Measurements from ENCODE around the gene HCRTR1.

HCRTR1 gene

DNA sequence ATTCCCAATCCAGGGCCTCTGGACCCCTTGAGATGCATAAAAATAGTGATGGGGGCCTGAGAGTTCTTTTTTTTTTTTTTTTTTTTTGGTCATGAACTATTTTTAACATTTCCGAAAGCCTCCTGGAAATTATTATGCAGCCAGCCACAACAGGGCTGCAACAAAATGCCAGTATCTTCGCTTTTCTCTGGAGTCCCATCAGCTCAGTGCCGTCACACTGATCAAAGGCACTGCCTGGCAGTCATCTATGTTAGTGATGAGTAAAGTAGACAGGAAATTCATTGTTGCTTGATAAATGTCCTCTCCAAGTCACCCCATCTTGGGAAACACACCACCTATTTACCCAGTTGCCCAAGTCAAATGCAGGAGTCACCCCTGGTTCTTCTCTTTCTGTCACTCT lies 42.4 kb downstream of the HCRTR1 start:
- no peaks in the 10 kb centered on the region for H3K9me3 ChIP-seq (ENCODE audit: control insufficient read depth, low read length)
- no peaks in the 10 kb centered on the region for H3K79me2 ChIP-seq
- H3K4me2 ChIP-seq (ENCODE audit: low read length), result no peak overlapping the region
- H3K9ac ChIP-seq, result no peak overlapping the region
- H3K4me1 ChIP-seq, result no peaks in the 10 kb centered on the region
- H2AFZ ChIP-seq, result no peak overlapping the region
- no peak overlapping the region for H3K27ac ChIP-seq
- no peak for TF ChIP-seq CTCF (IDR thresholded peaks at IDR 0.05)
- no peaks in the 10 kb centered on the region for H3K27me3 ChIP-seq (ENCODE audit: control insufficient read depth, insufficient read depth, low read length)
- no peak overlapping the region for H3K4me3 ChIP-seq (ENCODE audit: low read depth, low read length)
- no peaks in the 10 kb centered on the region for H3K36me3 ChIP-seq (ENCODE audit: control insufficient read depth, insufficient read depth, low read length)

DNA sequence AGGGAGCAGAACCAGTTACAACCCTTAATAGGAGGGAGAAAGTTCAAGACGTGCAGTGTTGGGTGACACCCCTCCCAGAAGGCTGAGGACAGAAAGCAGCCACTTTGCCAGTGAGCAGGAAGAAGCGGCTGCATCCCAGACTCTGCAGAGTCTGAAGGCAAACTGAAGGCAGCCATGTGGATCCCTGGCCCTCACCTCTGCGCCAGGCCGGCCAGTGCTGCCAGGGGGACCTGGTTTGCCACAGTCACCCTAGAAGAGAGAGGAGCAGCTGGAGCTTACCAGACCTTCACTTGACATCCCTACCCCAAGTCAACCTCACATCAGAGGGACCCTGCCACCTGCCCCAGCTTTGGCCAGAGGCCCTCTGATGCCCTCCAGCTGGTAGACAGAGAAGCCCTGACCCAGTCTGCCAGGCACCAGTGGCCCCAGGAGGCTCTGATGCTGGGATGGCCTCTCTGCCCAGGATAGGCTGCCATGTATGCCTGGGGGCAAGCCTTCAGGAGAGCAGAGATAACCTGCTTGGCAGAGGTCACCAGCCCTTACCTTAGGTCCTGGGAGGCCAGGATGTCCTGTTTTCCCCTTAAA lies 43.5 kb downstream of the HCRTR1 start:
- Histone ChIP-seq H3K27ac (no peak overlapping the region), H2AFZ (no peak overlapping the region), H3K4me2 (ENCODE audit: low read length) (no peak overlapping the region), H3K79me2 (no peaks in the 10 kb centered on the region), H3K4me3 (ENCODE audit: low read depth, low read length) (no peak overlapping the region), H3K4me1 (no peaks in the 10 kb centered on the region), H3K9ac (no peak overlapping the region), H3K27me3 (ENCODE audit: control insufficient read depth, insufficient read depth, low read length) (no peaks in the 10 kb centered on the region), H3K9me3 (ENCODE audit: control insufficient read depth, low read length) (no peaks in the 10 kb centered on the region), H3K36me3 (ENCODE audit: control insufficient read depth, insufficient read depth, low read length) (no peaks in the 10 kb centered on the region)
- TF ChIP-seq CTCF (IDR thresholded peaks at IDR 0.05), result no peak

DNA sequence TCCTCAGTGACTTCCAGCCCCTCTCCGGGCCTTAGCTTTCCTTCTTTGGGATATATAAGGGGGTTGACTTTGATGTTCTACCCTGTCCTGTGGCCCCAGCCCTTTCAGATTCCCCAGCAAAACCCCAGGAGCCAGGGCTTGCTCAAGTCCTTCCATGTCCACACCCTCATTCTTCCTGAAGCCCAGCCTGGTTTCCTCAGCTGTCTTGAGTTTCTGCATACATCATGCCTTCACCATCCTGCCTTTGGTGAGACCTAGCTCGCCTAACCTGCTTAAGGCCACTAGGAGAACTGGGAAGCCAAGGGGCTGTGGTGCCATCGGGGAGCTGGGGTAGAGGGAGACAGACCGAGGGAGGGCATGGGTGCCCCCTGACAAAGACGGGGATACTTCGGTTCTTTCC lies 44.4 kb downstream of the HCRTR1 start:
- H3K79me2 ChIP-seq, result no peaks in the 10 kb centered on the region
- no peak for TF ChIP-seq CTCF (IDR thresholded peaks at IDR 0.05)

DNA sequence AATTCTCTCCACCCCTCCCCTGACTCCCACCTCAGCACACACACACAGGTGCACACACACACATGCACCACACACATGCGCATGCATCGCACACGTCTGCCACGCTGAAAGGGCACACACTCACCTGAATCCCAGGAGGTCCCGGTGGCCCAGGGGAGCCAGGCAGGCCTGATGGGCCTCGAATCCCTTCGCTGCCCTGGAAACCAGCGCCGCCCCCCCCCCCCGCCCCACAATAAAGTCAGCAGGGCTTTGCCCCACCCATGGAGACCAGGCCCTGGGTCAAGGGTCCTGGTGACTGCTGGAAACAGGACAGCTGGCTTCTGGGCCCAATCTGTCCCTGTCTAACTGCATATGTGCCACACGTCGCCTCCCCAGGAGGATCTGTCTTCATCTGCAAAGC lies 45.0 kb downstream of the HCRTR1 start:
- Histone ChIP-seq H3K27me3 (ENCODE audit: control insufficient read depth, insufficient read depth, low read length) (no peaks in the 10 kb centered on the region), H3K9me3 (ENCODE audit: control insufficient read depth, low read length) (no peaks in the 10 kb centered on the region), H3K36me3 (ENCODE audit: control insufficient read depth, insufficient read depth, low read length) (no peaks in the 10 kb centered on the region), H3K79me2 (no peaks in the 10 kb centered on the region), H3K4me1 (no peaks in the 10 kb centered on the region), H3K4me3 (ENCODE audit: low read depth, low read length) (no peak overlapping the region), H3K9ac (no peak overlapping the region), H3K4me2 (ENCODE audit: low read length) (no peak overlapping the region), H3K27ac (no peak overlapping the region), H2AFZ (no peak overlapping the region)
- no peak for TF ChIP-seq CTCF (IDR thresholded peaks at IDR 0.05)

More for the DNA sequence above, 44.4 kb downstream of the HCRTR1 start:
- Histone ChIP-seq H2AFZ (no peak overlapping the region), H3K36me3 (ENCODE audit: control insufficient read depth, insufficient read depth, low read length) (no peaks in the 10 kb centered on the region), H3K4me1 (no peaks in the 10 kb centered on the region), H3K9me3 (ENCODE audit: control insufficient read depth, low read length) (no peaks in the 10 kb centered on the region), H3K4me3 (ENCODE audit: low read depth, low read length) (no peak overlapping the region), H3K27ac (no peak overlapping the region), H3K4me2 (ENCODE audit: low read length) (no peak overlapping the region), H3K27me3 (ENCODE audit: control insufficient read depth, insufficient read depth, low read length) (no peaks in the 10 kb centered on the region), H3K9ac (no peak overlapping the region)

All from parathyroid adenoma (tissue), 2 donors.